Trophoblast cell (in vitro differentiated cells and primary cell): ENCODE results near the gene CNOT11.

Experiments
- DNase-seq, 2 donors: peaks; one replicate each; pipeline ENCODE4 v3.0.0-alpha.2; 2016
- H2AFZ ChIP-seq: 2 replicates; pipeline ENCODE4 v1.6.1; 2013; ENCODE audit warnings: low read length, moderate library complexity, mild to moderate bottlenecking; ENCODE audit not compliant: insufficient read depth, poor library complexity
- H2AK5ac ChIP-seq: 2 replicates; pipeline ENCODE4 v1.6.1; 2013; ENCODE audit warnings: mild to moderate bottlenecking, low read length
- H2BK120ac ChIP-seq: 2 replicates; pipeline ENCODE4 v1.6.1; 2013; ENCODE audit warnings: low read length, mild to moderate bottlenecking, moderate library complexity; ENCODE audit not compliant: insufficient read depth, poor library complexity
- H2BK12ac ChIP-seq: 2 replicates; pipeline ENCODE4 v1.6.1; 2013; ENCODE audit warnings: mild to moderate bottlenecking, low read length, moderate library complexity
- H2BK5ac ChIP-seq: 2 replicates; pipeline ENCODE4 v1.6.1; 2013; ENCODE audit warnings: low read length, low read depth, moderate library complexity, mild to moderate bottlenecking; ENCODE audit not compliant: poor library complexity
- H3K14ac ChIP-seq: 2 replicates; pipeline ENCODE4 v1.6.1; 2013; ENCODE audit warnings: mild to moderate bottlenecking, low read length
- H3K18ac ChIP-seq: 2 replicates; pipeline ENCODE4 v1.6.1; 2013; ENCODE audit warnings: mild to moderate bottlenecking, low read length
- H3K23ac ChIP-seq: 2 replicates; pipeline ENCODE4 v1.6.1; 2013; ENCODE audit warnings: low read length
- H3K27ac ChIP-seq: 2 replicates; pipeline ENCODE4 v1.5.1; 2013; ENCODE audit warnings: low read depth, mild to moderate bottlenecking, inconsistent platforms, low read length, moderate library complexity
- H3K27me3 ChIP-seq: 2 replicates; pipeline ENCODE4 v1.6.1; 2013; ENCODE audit warnings: inconsistent platforms, mild to moderate bottlenecking, low read length, moderate library complexity; ENCODE audit not compliant: insufficient read depth
- H3K36me3 ChIP-seq, 2 experiments: 1 replicate in 1 of 2; 2 replicates in 1 of 2; pipeline ENCODE4 v1.6.1; 2013; ENCODE audit warnings: low read length in 2 of 2, mild to moderate bottlenecking in 2 of 2, moderate library complexity in 1 of 2; ENCODE audit not compliant: insufficient read depth in 2 of 2, control insufficient read depth in 1 of 2
- H3K4ac ChIP-seq: 2 replicates; pipeline ENCODE4 v1.6.1; 2013; ENCODE audit warnings: low read depth, mild to moderate bottlenecking, low read length, moderate library complexity
- H3K4me1 ChIP-seq, 2 experiments: 1 replicate in 1 of 2; 2 replicates in 1 of 2; pipeline ENCODE4 v1.6.1; 2013; ENCODE audit warnings: low read length in 2 of 2, mild to moderate bottlenecking in 2 of 2, moderate library complexity in 1 of 2; ENCODE audit not compliant: insufficient read depth in 2 of 2, control insufficient read depth in 1 of 2
- H3K4me2 ChIP-seq: 2 replicates; pipeline ENCODE4 v1.6.1; 2013; ENCODE audit warnings: inconsistent platforms, mild to moderate bottlenecking, low read length, moderate library complexity
- H3K4me3 ChIP-seq: 2 replicates; pipeline ENCODE4 v1.5.1; 2013; ENCODE audit warnings: mild to moderate bottlenecking, low read depth, low read length, inconsistent platforms
- H3K79me1 ChIP-seq: one replicate; pipeline ENCODE4 v1.6.1; 2013; ENCODE audit warnings: low read length
- H3K79me2 ChIP-seq: 2 replicates; pipeline ENCODE4 v1.6.1; 2013; ENCODE audit warnings: low read length, mild to moderate bottlenecking; ENCODE audit not compliant: control insufficient read depth, insufficient read depth, poor library complexity
- H3K9ac ChIP-seq: 2 replicates; pipeline ENCODE4 v1.6.1; 2013; ENCODE audit warnings: mild to moderate bottlenecking, low read length
- H3K9me3 ChIP-seq: 2 replicates; pipeline ENCODE4 v1.6.1; 2013; ENCODE audit warnings: low read depth, mild to moderate bottlenecking, control low read depth, inconsistent platforms, low read length; ENCODE audit not compliant: insufficient read depth
- H4K12ac ChIP-seq: 2 replicates; pipeline ENCODE4 v1.6.1; 2013; ENCODE audit warnings: low read depth, mild to moderate bottlenecking, low read length, moderate library complexity
- H4K8ac ChIP-seq: 2 replicates; pipeline ENCODE4 v1.6.1; 2013; ENCODE audit warnings: low read depth, mild to moderate bottlenecking, low read length, moderate library complexity
- H4K91ac ChIP-seq: one replicate; pipeline ENCODE4 v1.6.1; 2013; ENCODE audit warnings: low read depth, mild to moderate bottlenecking, low read length, moderate library complexity
- WGBS: extraction: QIAGEN DNeasy Blood & Tissue Kit; methylation state at CpG from one replicate; pipeline ENCODE4 v1.1.7; 2013; ENCODE audit warnings: missing lambda C conversion rate; ENCODE audit not compliant: insufficient read length, insufficient coverage; ENCODE audit errors: extremely low coverage; 5-methylcytosine and 5-hydroxymethylcytosine counted together

CNOT11 gene

GRCh38 chr2:101231240-101231639, 21.4 kb upstream of the CNOT11 start:
- Histone ChIP-seq H3K4ac (no peak overlapping the region), H3K36me3 (no peaks in the 10 kb centered on the region), H4K8ac (no peak overlapping the region), H3K79me1 (no peaks in the 10 kb centered on the region), H2BK12ac (no peak overlapping the region), H3K18ac (no peak overlapping the region), H3K23ac (no peak overlapping the region), H2BK5ac (no peak overlapping the region), H3K9ac (no peak overlapping the region), H3K4me3 (no peak overlapping the region), H3K9me3 (no peaks in the 10 kb centered on the region), H4K12ac (no peak overlapping the region), H3K4me2 (no peak overlapping the region), H4K91ac (no peak overlapping the region), H3K79me2 (no peaks in the 10 kb centered on the region), H3K27me3 (no peaks in the 10 kb centered on the region), H3K27ac (no peak overlapping the region), H2BK120ac (no peak overlapping the region), H3K4me1 (peaks cover 5 to 7% of the 10 kb centered on the region in 2 experiments), H2AK5ac (no peak overlapping the region), H3K14ac (no peak overlapping the region), H2AFZ (no peak overlapping the region)
- DNase-seq = peak in 1 of 2 donors; percentile 41
- no CpG with 5 or more reads among the region's 1 CpG for WGBS

GRCh38 chr2:101231937-101232730, 20.6 kb upstream of the CNOT11 start:
- WGBS = no CpG with 5 or more reads among the region's 6 CpGs
- no peak for DNase-seq

GRCh38 chr2:101232770-101233169, 19.9 kb upstream of the CNOT11 start:
- Histone ChIP-seq H3K9ac (no peak overlapping the region), H2BK5ac (no peak overlapping the region), H3K18ac (no peak overlapping the region), H3K27ac (no peak overlapping the region), H2AFZ (no peak overlapping the region), H3K79me2 (no peaks in the 10 kb centered on the region), H2BK120ac (no peak overlapping the region), H3K36me3 (no peaks in the 10 kb centered on the region), H4K12ac (no peak overlapping the region), H3K4me1 (peaks cover 5 to 7% of the 10 kb centered on the region in 2 experiments), H3K4ac (no peak overlapping the region), H3K14ac (no peak overlapping the region), H4K91ac (no peak overlapping the region), H2AK5ac (no peak overlapping the region), H3K27me3 (no peaks in the 10 kb centered on the region), H3K9me3 (no peaks in the 10 kb centered on the region), H3K79me1 (no peaks in the 10 kb centered on the region), H2BK12ac (no peak overlapping the region), H3K23ac (no peak overlapping the region), H3K4me3 (no peak overlapping the region), H4K8ac (no peak overlapping the region), H3K4me2 (no peak overlapping the region)
- no CpG with 5 or more reads among the region's 6 CpGs for WGBS
- DNase-seq = no peak

More at GRCh38 chr2:101231937-101232730, 20.6 kb upstream of the CNOT11 start:
- Histone ChIP-seq H2AK5ac (no peak overlapping the region), H2AFZ (no peak overlapping the region), H3K79me2 (no peaks in the 10 kb centered on the region), H2BK5ac (no peak overlapping the region), H3K79me1 (no peaks in the 10 kb centered on the region), H3K9ac (no peak overlapping the region), H4K12ac (no peak overlapping the region), H3K4me1 (peaks cover 5 to 7% of the 10 kb centered on the region in 2 experiments), H3K4me2 (no peak overlapping the region), H3K27ac (no peak overlapping the region), H3K27me3 (no peaks in the 10 kb centered on the region), H3K4me3 (no peak overlapping the region), H3K36me3 (no peaks in the 10 kb centered on the region), H3K4ac (no peak overlapping the region), H3K14ac (no peak overlapping the region), H4K91ac (no peak overlapping the region), H3K18ac (no peak overlapping the region), H3K23ac (no peak overlapping the region), H2BK12ac (no peak overlapping the region), H3K9me3 (no peaks in the 10 kb centered on the region), H4K8ac (no peak overlapping the region), H2BK120ac (no peak overlapping the region)

GRCh38 chr2:101234169-101234938, 18.3 kb upstream of the CNOT11 start:
- Histone ChIP-seq H2BK12ac (no peak overlapping the region), H4K91ac (no peak overlapping the region), H3K4me1 (peaks cover 5 to 8% of the 10 kb centered on the region in 2 experiments), H3K4ac (no peak overlapping the region), H3K27ac (no peak overlapping the region), H3K9ac (no peak overlapping the region), H3K79me1 (no peaks in the 10 kb centered on the region), H3K4me3 (no peak overlapping the region), H4K12ac (no peak overlapping the region), H3K4me2 (no peak overlapping the region), H4K8ac (no peak overlapping the region), H2AFZ (no peak overlapping the region), H2BK120ac (no peak overlapping the region), H2AK5ac (no peak overlapping the region), H3K79me2 (no peaks in the 10 kb centered on the region), H3K36me3 (no peaks in the 10 kb centered on the region), H3K27me3 (no peaks in the 10 kb centered on the region), H2BK5ac (no peak overlapping the region), H3K9me3 (no peaks in the 10 kb centered on the region), H3K18ac (no peak overlapping the region), H3K23ac (no peak overlapping the region), H3K14ac (no peak overlapping the region)
- no peak for DNase-seq
- no CpG with 5 or more reads among the region's 12 CpGs for whole genome bisulfite sequencing
